Activated CD8-positive, alpha-beta T cell treated with anti-CD3 and anti-CD28 coated beads, Interleukin-2, amount 10 ng/mL, durations not matched to agents 7 days and 5 days (primary cell): Measurements from ENCODE around the gene TPRN. TPM values are rescaled to one million over a fixed set of nuclear protein-coding genes. Genes with fewer than 3 reads are reported as not detected.

Experiments
- ATAC-seq: fragments of 150-1000 bp; cut with Tn5 transposase; one replicate; pipeline ENCODE4 v1.10.0; 2021; ENCODE audit warnings: moderate library complexity
- CTCF ChIA-PET: fragments of 350-600 bp; sonication (Branson Sonifier 250); formaldehyde crosslinking; loops from one replicate; lab custom pipeline; 2021; ENCODE audit warnings: antibody characterized with exemption; lab: Charles Lee
- POLR2A ChIA-PET: fragments of 350-600 bp; sonication (Branson Sonifier 250); formaldehyde crosslinking; loops from one replicate; lab custom pipeline; 2021; ENCODE audit warnings: antibody characterized with exemption; lab: Charles Lee
- DNase-seq: peaks from one replicate; pipeline ENCODE4 v3.0.0-alpha.2; 2020
- H3K27ac Mint-ChIP-seq: one replicate; pipeline ENCODE4 v1.8.0; 2021; ENCODE audit warnings: mild to moderate bottlenecking, mixed read lengths
- H3K27me3 Mint-ChIP-seq: one replicate; pipeline ENCODE4 v1.8.0; 2021; ENCODE audit warnings: low read depth, mixed read lengths
- H3K36me3 Mint-ChIP-seq: one replicate; pipeline ENCODE4 v1.8.0; 2021; ENCODE audit warnings: low read depth, mixed read lengths
- H3K4me1 Mint-ChIP-seq: one replicate; pipeline ENCODE4 v1.8.0; 2021; ENCODE audit warnings: low read depth, mixed read lengths
- H3K4me3 Mint-ChIP-seq: one replicate; pipeline ENCODE4 v1.8.0; 2021; ENCODE audit warnings: mild to moderate bottlenecking, mixed read lengths
- H3K9me3 Mint-ChIP-seq: one replicate; pipeline ENCODE4 v1.8.0; 2022; ENCODE audit warnings: mixed read lengths; ENCODE audit not compliant: insufficient read depth
- total RNA-seq, 2 experiments: library from RNA; stranded (reverse); gene quantifications; one replicate each; pipeline ENCODE4 v1.2.3, GENCODE V29; 2021

Gene TPRN
- total RNA-seq, 2 experiments from 2014 or later = 10.9 to 12.0 TPM

DNA sequence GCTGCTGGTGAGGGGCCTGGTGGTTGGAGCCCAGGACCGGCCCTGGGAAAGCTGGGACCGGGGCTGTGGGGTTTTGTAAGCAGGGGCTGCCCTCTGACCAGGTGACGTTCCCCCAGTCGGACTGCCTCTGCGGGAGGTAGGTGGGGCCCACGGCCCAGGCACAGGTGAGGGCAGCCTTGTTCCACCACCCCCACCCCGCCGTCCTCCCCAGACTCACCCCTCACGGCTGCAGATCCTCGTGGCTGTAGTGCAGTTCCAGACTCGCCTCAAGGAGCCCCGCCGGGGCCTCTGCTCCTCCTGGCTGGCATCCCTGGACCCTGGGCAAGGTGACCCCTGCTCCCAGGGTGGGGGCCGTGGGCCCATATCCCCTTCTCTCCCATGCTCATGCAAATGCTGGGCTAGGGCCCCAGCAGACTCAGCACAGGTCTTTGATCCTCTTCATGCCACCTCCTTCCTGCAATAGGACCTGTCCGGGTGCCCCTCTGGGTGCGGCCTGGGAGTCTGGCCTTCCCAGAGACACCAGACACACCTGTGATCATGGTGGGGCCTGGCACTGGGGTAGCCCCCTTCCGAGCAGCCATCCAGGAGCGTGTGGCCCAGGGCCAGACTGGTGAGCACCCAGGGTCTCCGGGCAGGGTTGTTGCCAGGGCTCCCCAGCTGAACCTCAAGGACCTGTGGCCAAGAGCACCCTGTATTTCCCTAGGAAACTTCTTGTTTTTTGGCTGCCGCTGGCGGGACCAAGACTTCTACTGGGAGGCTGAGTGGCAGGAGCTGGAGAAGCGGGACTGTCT lies 14.8 kb upstream of the TPRN start:
- ATAC-seq (no peak), DNase-seq (no peak)
- H3K27me3 Mint-ChIP-seq = no peaks in the 10 kb centered on the region
- peaks cover 4% of the 10 kb centered on the region for H3K36me3 Mint-ChIP-seq
- H3K9me3 Mint-ChIP-seq = no peaks in the 10 kb centered on the region
- H3K4me1 Mint-ChIP-seq = no peaks in the 10 kb centered on the region
- H3K27ac Mint-ChIP-seq = no peak overlapping the region
- ChIA-PET POLR2A (interaction anchor here (1.1 to 1.5 kb wide), 4 partner anchors 11 to 26 kb away, joined by 3 to 5 read pairs (median 4); partner anchors contain the start of genes TPRN and TUBB4B), CTCF (no interaction called here)
- no peak overlapping the region for H3K4me3 Mint-ChIP-seq

DNA sequence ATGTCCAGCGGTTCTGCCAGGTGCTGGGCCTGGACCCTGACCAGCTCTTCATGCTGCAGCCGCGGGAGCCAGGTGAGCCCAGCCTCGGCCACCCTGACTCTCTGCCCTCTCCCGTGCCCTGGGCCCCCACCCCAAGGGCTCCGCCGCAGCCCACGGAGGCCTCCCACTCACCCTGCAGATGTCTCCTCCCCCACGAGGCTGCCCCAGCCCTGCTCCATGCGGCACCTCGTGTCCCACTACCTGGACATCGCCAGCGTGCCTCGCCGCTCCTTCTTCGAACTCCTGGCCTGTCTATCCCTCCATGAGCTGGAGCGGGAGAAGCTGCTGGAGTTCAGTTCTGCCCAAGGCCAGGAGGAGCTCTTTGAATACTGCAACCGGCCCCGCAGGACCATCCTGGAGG lies 14.1 kb upstream of the TPRN start:
- ChIA-PET CTCF (no interaction called here), POLR2A (interaction anchor here (1.2 kb wide), 1 partner anchor 26 kb away, joined by 3 read pairs; no protein-coding TSS in a partner anchor)
- DNase-seq = no peak
- Mint-ChIP-seq H3K27ac (no peak overlapping the region), H3K27me3 (no peaks in the 10 kb centered on the region), H3K9me3 (no peaks in the 10 kb centered on the region), H3K36me3 (peaks cover 6% of the 10 kb centered on the region), H3K4me1 (no peaks in the 10 kb centered on the region), H3K4me3 (no peak overlapping the region)
- no peak for ATAC-seq

DNA sequence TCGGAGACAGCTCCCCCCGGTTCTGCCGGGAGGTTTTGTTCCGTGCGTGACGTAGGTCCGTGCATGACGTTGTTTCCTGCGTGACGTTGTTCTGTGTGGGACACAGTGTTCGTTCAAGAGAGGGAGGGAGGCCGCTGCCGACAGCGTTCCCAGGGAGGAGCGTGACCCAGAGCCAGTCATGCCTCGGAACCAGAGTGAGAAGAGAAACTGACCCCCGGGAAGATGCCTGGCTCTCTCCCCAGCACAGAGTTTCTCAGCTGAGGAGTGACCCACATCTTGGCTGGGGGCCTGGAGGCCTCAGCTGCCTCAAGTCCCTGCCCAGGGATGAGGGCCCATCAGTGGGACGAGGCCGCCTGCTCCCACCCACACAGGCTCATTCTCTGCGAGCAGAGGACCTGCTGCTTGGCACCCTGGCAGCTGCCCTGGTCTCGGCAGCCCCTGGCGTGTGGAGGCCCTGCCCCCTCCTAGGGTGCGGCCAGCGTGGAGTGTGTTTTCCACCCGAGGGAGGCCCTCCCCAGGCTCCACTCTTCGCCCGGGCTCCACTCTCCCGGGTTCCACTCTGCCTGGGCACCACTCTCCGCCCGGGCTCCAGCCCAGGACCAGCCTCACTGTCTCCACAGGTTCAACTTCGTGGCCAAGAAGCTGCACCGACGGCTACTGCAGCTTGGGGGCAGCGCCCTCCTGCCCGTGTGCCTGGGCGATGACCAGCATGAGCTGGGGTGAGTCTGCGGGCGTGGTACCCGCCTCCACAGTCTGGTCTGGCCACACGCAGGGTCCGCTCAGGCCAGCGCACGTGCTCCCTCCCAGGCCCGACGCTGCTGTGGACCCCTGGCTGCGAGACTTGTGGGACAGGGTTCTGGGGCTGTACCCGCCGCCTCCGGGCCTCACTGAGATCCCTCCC lies 12.9 kb upstream of the TPRN start:
- ATAC-seq = no peak
- POLR2A ChIA-PET = interaction anchor here (0.9 kb wide), 1 partner anchor 98 kb away, joined by 3 read pairs; no protein-coding TSS in a partner anchor
- Mint-ChIP-seq H3K27ac (no peak overlapping the region), H3K4me3 (no peak overlapping the region), H3K9me3 (no peaks in the 10 kb centered on the region), H3K27me3 (no peaks in the 10 kb centered on the region), H3K36me3 (peaks cover 15% of the 10 kb centered on the region), H3K4me1 (peaks cover 3% of the 10 kb centered on the region)
- DNase-seq = no peak
- CTCF ChIA-PET = no interaction called here

DNA sequence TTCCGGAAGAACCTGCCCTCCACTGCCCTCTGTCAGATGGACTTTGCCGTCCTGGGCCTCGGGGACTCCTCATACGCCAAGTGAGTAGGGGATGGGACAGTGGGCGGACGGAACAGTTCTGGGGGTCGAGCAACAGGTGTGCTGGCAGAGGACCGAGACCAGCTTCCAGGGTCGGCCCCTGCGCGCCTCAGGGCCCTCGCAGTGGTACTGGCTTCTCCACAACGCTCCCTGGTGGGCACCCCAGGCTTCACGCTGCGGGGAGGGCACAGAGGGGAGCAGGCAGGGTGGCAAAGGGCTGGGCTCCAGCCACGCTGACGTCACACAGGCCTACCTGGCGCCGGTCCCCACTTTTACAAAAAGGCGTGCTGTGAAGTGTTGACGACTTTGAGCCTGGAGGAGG lies 12.0 kb upstream of the TPRN start:
- peaks cover 6% of the 10 kb centered on the region for H3K4me1 Mint-ChIP-seq
- H3K9me3 Mint-ChIP-seq = no peaks in the 10 kb centered on the region
- H3K27me3 Mint-ChIP-seq = no peaks in the 10 kb centered on the region
- no peak overlapping the region for H3K27ac Mint-ChIP-seq
- POLR2A ChIA-PET = no interaction called here
- DNase-seq (no peak), ATAC-seq (no peak)
- CTCF ChIA-PET = no interaction called here
- H3K4me3 Mint-ChIP-seq = no peak overlapping the region
- H3K36me3 Mint-ChIP-seq = peaks cover 18% of the 10 kb centered on the region

DNA sequence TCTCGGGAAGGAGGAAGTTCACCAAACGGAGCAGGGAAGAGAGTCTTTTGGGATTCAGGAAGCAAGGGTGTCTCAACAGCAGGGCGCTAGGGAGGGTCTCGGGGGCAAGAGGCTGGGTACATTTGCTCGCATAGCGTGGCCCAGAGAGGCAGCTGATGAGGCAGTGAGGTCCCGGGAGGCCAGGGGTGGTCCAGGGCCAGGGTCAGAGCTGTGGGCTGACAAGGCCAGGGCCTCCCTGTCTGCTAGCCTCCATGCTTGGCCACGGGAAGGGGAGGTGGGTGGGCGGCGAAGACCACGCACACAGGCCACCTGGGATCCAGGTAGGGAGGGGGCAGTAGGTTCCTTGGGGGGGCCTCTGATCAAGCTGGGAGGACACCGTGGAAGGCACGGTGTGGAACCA lies 11.0 kb upstream of the TPRN start:
- POLR2A ChIA-PET = no interaction called here
- peaks cover 27% of the 10 kb centered on the region for H3K36me3 Mint-ChIP-seq
- peaks cover 16% of the 10 kb centered on the region for H3K4me1 Mint-ChIP-seq

DNA sequence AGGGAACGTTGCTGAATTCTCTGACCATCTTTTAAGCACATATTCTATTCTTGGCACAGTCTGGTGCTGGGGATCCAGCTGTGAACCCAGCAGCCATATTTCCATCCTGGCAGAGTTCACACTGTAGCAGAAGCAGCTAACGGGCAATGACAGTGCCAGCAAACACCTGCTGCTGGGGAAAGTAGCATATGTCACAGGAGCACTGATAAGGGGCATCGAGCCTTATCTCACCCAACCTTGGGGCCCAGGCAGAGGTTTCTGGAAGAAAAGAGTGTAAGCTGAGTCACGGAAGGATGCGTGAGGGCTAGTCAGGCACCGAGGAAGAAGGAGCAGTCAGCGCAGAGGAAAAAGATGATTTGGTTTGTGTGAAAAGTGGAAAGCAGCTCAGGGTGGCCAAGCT lies 6.1 kb upstream of the TPRN start:
- H3K27me3 Mint-ChIP-seq = no peaks in the 10 kb centered on the region
- peaks cover 37% of the 10 kb centered on the region for H3K36me3 Mint-ChIP-seq
- H3K4me3 Mint-ChIP-seq = peak overlapping the region; percentile 94
- DNase-seq = no peak
- CTCF ChIA-PET = interaction anchor here (1.4 to 1.6 kb wide), 2 partner anchors 30 to 171 kb away, joined by 3 to 5 read pairs; no protein-coding TSS in a partner anchor
- H3K27ac Mint-ChIP-seq = peak overlapping the region; percentile 97
- POLR2A ChIA-PET = interaction anchor here (0.8 to 2.6 kb wide), 4 partner anchors 16 to 76 kb away, joined by 3 to 12 read pairs (median 6); partner anchors contain the start of gene RNF208
- no peak for ATAC-seq
- H3K4me1 Mint-ChIP-seq = peaks cover 44% of the 10 kb centered on the region
- no peaks in the 10 kb centered on the region for H3K9me3 Mint-ChIP-seq

More for the DNA sequence above, 11.0 kb upstream of the TPRN start:
- ATAC-seq (no peak), DNase-seq (no peak)
- Mint-ChIP-seq H3K27ac (no peak overlapping the region), H3K4me3 (no peak overlapping the region), H3K9me3 (no peaks in the 10 kb centered on the region), H3K27me3 (no peaks in the 10 kb centered on the region)
- CTCF ChIA-PET = no interaction called here

DNA sequence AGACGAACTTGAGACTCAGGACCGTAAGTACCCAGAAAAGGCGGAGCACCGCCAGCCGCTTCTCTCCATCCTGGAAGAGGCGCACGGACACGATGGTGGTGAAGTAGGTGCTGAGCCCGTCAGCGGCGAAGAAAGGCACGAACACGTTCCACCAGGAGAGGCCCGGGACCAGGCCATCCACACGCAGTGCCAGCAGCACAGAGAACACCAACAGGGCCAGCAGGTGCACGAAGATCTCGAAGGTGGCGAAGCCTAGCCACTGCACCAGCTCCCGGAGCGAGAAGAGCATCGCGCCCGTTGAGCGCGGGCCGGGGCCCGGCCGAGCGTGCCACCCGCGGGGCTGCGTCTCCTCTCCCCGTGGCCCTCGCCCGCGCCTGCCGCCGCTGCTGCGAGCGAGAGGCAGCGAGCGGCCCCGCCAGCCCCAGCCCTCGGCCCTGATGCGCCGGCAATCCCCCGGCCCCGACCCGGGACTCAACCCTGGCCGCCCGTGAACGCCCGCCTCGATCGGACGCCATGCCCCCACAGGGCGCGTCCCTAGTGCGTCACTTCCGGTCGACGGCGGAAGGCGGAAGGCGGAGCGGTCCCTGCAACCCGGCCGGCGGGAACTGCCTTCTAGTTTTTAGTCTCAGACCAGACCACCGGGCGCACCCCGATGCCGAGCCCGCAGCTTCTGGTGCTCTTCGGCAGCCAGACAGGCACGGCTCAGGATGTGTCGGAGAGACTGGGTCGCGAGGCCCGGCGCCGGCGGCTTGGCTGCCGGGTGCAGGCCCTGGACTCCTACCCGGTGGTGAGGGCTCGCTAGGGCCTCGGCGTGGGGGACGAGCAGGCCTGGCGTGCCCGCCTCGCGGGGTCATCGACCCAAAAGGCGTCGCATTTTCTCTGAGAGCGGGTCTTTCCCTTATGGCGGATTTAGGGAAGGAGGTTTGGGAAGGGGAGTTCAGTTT lies 4.9 kb upstream of the TPRN start, which contains the start of the genes NDOR1 and TMEM203:
NDOR1 (plus strand) TSS at position 575 of the 944 bp plus-strand sequence; CDS start at position 653, 78 bp downstream.
TMEM203 (minus strand) TSS at position 523 of the 944 bp plus-strand sequence; CDS start at position 289, 234 bp downstream.
- ATAC-seq = peak; percentile 57
- peaks cover 51% of the 10 kb centered on the region for H3K4me1 Mint-ChIP-seq

DNA sequence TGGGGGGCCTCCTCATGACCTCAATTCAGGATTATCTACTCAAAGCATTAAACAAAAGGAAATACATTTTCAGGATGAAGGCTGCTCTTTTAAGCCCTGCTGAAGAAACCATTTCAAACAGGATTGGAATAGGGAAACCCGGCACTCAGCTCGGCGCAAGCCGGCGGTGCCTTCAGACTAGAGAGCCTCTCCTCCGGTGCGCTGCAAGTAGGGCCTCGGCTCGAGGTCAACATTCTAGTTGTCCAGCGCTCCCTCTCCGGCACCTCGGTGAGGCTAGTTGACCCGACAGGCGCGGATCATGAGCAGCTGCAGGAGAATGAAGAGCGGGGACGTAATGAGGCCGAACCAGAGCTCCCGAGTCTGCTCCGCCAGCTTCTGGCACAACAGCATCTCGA lies 4.2 kb upstream of the TPRN start:
- DNase-seq = no peak
- Mint-ChIP-seq H3K9me3 (no peaks in the 10 kb centered on the region), H3K4me3 (peak overlapping the region; percentile 94), H3K27me3 (no peaks in the 10 kb centered on the region), H3K4me1 (peaks cover 51% of the 10 kb centered on the region), H3K27ac (peak overlapping the region; percentile 97), H3K36me3 (peaks cover 31% of the 10 kb centered on the region)
- ATAC-seq = no peak
- ChIA-PET POLR2A (interaction anchor here (0.6 to 2.6 kb wide), 9 partner anchors 9 to 109 kb away, joined by 3 to 12 read pairs (median 4); partner anchors contain the start of genes RNF208 and SSNA1), CTCF (interaction anchor here (0.9 to 1.8 kb wide), 7 partner anchors 16 to 302 kb away, joined by 3 to 7 read pairs (median 3); partner anchors contain the start of gene SSNA1)

More for the DNA sequence above, 4.9 kb upstream of the TPRN start, which contains the start of the genes NDOR1 and TMEM203:
- Mint-ChIP-seq H3K27me3 (no peaks in the 10 kb centered on the region), H3K27ac (peak within 1 kb of the TSS; percentile 97), H3K36me3 (peaks cover 33% of the 10 kb centered on the region), H3K9me3 (no peaks in the 10 kb centered on the region), H3K4me3 (peak within 1 kb of the TSS; percentile 94)
- ChIA-PET POLR2A (interaction anchor here (0.7 to 2.6 kb wide), 10 partner anchors 10 to 110 kb away, joined by 4 to 12 read pairs (median 4); partner anchors contain the start of genes RNF208 and SSNA1), CTCF (interaction anchor here (0.9 to 1.8 kb wide), 7 partner anchors 17 to 303 kb away, joined by 3 to 7 read pairs (median 4); partner anchors contain the start of gene SSNA1)
- peak; percentile 96 for DNase-seq

DNA sequence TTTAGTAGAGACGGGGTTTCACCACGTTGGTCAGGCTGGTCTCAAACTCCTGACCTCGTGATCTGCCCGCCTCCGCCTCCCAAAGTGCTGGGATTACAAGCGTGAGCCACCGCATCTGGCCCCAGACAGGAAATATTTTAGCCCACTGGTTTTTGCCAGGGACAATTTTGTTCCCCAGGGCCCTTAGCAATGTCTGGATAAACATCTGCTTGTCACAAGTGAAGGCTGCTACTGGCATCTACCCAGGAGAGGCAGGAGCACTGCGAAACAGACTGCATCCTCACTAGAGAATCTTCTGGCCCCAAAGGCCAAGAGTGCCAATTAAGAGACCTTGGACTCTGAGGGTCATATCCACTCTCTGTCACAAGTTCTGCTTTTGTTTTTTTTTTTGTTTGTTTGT lies 2.4 kb upstream of the TPRN start:
- ATAC-seq = no peak
- DNase-seq = no peak
- POLR2A ChIA-PET = interaction anchor here (1.0 kb wide), 1 partner anchor 14 kb away, joined by 3 read pairs; the partner anchor contains the start of genes ANAPC2 and SSNA1
- H3K36me3 Mint-ChIP-seq = peaks cover 20% of the 10 kb centered on the region
- H3K4me1 Mint-ChIP-seq = peaks cover 57% of the 10 kb centered on the region
- no peak overlapping the region for H3K4me3 Mint-ChIP-seq
- CTCF ChIA-PET = interaction anchor here (0.9 to 1.1 kb wide), 2 partner anchors 24 to 34 kb away, joined by 3 read pairs; partner anchors contain the start of gene RNF224
- H3K27ac Mint-ChIP-seq = no peak overlapping the region
- no peaks in the 10 kb centered on the region for H3K27me3 Mint-ChIP-seq
- H3K9me3 Mint-ChIP-seq = no peaks in the 10 kb centered on the region

DNA sequence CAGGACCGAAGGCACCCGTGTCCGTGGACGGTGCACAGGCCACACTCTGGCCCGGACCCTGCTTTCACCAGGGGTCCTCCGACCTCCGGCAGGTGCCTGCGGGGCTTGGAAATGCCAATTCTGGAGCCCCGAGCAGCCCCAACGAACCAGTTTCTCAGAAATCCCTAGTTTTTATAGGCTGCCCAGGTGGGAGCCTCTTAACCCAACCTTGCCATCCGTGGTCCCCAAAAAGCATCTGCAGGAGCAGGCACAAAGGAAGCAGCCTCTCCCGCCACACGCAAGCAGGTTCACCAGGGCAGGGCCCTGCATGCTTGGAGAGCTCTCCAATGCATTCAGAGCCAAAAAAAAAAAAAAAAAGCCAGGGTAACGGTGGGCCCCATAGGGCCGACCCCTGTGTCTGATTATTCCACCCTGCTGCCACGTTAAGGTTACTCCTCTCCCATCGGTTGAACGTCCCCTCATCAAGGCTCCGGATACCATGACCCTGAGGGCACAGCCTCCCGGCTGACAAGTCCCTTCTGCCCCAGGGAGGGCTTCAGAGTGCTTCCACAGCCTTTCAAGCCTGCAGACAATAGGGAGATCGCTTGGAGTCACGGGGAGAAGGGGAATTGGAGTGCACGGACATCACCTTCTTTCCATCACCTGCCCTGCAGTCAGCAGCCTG lies 796 bp upstream of the TPRN start:
- H3K4me3 Mint-ChIP-seq = peak overlapping the region; percentile 86

More for the DNA sequence above, 796 bp upstream of the TPRN start:
- ChIA-PET POLR2A (interaction anchor here (0.6 to 1.9 kb wide), 9 partner anchors 13 to 394 kb away, joined by 3 to 20 read pairs (median 4); partner anchors contain the start of genes ANAPC2, NELFB, SSNA1 and TUBB4B), CTCF (interaction anchor here (0.6 to 1.9 kb wide), 8 partner anchors 9 to 133 kb away, joined by 3 to 13 read pairs (median 4); partner anchors contain the start of genes ANAPC2 and SSNA1)
- Mint-ChIP-seq H3K36me3 (peaks cover 8% of the 10 kb centered on the region), H3K9me3 (no peaks in the 10 kb centered on the region), H3K27me3 (no peaks in the 10 kb centered on the region), H3K27ac (peak overlapping the region; percentile 86), H3K4me1 (peaks cover 43% of the 10 kb centered on the region)
- no peak for DNase-seq
- no peak for ATAC-seq
